ENCODE data around the gene KLHL3.

- TF ChIP-seq CTCF (IDR thresholded peaks at IDR 0.05) (no peak), POLR2A (IDR thresholded peaks at IDR 0.05) (no peak)
These were observed 113.0 kb downstream of the KLHL3 start for GRCh38 chr5:137622850-137623249.

Data from right lobe of liver (tissue), 4 donors.